ENCODE results near the gene EEF1G. TPM values are rescaled to one million over a fixed set of nuclear protein-coding genes. Genes with fewer than 3 reads are reported as not detected.

The EEF1G gene
- total and polyA plus RNA-seq, 9 of the 15 experiments (the other 6 are each of a cell fraction or from before 2014, with no cell fraction given), result 985 to 2,349 (median 2,035) TPM

DNA sequence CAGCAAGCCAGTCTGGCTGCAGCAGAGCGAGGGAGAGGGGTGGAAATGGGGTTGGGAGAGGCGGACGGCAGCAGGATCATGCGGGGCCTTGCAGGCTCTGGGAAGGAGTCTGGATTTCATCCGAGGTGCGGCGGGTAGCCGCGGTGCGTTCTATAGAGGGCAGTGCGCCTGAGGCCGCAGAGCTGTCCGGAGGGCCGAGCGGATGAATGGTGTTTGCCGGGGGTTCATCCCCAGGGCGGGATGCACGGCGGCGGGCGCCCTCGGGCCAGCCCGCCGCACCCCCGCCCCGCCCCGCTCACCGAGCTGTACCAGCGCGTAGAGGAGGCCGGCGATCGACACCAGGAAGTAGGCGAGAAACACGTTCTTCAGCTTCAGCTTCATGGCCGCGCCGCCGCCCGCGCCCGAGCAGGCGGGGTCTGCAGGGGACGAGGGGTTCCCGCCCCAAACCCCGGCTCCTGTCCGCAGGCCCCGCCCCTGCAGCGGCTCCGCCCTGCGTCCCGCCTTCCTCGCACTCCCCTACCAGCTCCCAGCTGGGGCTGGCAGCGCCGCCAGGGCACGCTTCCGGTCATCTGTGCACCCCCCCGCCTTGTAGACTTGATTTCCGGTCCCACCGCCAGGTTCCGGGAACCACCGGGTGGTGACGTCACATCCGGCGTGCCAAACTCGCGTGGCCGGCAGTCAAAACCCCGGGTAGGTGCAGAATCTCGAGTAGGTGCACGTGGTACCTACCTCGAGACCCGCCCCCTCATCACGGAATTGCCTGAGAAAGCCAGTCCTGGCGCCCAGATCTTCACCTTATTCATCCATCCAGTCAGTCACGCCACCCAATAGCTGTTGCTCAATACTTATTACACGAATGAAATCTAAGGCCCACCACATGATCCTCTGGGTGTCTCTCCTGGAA is 48.1 kb upstream of the EEF1G start, which contains the start of gene B3GAT3 (continued):
- TF ChIP-seq, protein P1, sequence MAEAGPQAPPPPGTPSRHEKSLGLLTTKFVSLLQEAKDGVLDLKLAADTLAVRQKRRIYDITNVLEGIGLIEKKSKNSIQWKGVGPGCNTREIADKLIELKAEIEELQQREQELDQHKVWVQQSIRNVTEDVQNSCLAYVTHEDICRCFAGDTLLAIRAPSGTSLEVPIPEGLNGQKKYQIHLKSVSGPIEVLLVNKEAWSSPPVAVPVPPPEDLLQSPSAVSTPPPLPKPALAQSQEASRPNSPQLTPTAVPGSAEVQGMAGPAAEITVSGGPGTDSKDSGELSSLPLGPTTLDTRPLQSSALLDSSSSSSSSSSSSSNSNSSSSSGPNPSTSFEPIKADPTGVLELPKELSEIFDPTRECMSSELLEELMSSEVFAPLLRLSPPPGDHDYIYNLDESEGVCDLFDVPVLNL (CRISPR knock-in tag; IDR thresholded peaks at IDR 0.05; ENCODE audit: low read depth), result peak; percentile 59; the same call in 1 of the 2 replicates
- TF ChIP-seq SMARCE1 (IDR thresholded peaks at IDR 0.05), result 0 out of 2 replicates have a peak, but pooled peaks have one; percentile 25
- no peak for TF ChIP-seq TAF15 (IDR thresholded peaks at IDR 0.05; ENCODE audit: low read depth, low read length)
- TF ChIP-seq SRSF3 (IDR thresholded peaks at IDR 0.05; ENCODE audit: insufficient read depth, low read length), result no peak
- TF ChIP-seq PATZ1 (CRISPR knock-in tag; IDR thresholded peaks at IDR 0.05; ENCODE audit: borderline replicate concordance), result no peak
- TF ChIP-seq TAF9B (IDR thresholded peaks at IDR 0.05; ENCODE audit: partially characterized antibody), result peak; percentile 85
- TF ChIP-seq OTX1 (CRISPR knock-in tag; IDR thresholded peaks at IDR 0.05), result 0 out of 2 replicates have a peak, but pooled peaks have one; percentile 40
- peak; percentile 48 for TF ChIP-seq HNRNPLL (IDR thresholded peaks at IDR 0.05; ENCODE audit: low read depth, low read length, poor library complexity, severe bottlenecking)
- peak; percentile 98 for TF ChIP-seq ARID4B (CRISPR knock-in tag; IDR thresholded peaks at IDR 0.05)
- no peak for TF ChIP-seq PURB (CRISPR knock-in tag; IDR thresholded peaks at IDR 0.05; ENCODE audit: low read depth)
- TF ChIP-seq, protein P2, sequence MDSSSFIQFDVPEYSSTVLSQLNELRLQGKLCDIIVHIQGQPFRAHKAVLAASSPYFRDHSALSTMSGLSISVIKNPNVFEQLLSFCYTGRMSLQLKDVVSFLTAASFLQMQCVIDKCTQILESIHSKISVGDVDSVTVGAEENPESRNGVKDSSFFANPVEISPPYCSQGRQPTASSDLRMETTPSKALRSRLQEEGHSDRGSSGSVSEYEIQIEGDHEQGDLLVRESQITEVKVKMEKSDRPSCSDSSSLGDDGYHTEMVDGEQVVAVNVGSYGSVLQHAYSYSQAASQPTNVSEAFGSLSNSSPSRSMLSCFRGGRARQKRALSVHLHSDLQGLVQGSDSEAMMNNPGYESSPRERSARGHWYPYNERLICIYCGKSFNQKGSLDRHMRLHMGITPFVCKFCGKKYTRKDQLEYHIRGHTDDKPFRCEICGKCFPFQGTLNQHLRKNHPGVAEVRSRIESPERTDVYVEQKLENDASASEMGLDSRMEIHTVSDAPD (CRISPR knock-in tag; IDR thresholded peaks at IDR 0.05), result no peak
- TF ChIP-seq, protein P3, sequence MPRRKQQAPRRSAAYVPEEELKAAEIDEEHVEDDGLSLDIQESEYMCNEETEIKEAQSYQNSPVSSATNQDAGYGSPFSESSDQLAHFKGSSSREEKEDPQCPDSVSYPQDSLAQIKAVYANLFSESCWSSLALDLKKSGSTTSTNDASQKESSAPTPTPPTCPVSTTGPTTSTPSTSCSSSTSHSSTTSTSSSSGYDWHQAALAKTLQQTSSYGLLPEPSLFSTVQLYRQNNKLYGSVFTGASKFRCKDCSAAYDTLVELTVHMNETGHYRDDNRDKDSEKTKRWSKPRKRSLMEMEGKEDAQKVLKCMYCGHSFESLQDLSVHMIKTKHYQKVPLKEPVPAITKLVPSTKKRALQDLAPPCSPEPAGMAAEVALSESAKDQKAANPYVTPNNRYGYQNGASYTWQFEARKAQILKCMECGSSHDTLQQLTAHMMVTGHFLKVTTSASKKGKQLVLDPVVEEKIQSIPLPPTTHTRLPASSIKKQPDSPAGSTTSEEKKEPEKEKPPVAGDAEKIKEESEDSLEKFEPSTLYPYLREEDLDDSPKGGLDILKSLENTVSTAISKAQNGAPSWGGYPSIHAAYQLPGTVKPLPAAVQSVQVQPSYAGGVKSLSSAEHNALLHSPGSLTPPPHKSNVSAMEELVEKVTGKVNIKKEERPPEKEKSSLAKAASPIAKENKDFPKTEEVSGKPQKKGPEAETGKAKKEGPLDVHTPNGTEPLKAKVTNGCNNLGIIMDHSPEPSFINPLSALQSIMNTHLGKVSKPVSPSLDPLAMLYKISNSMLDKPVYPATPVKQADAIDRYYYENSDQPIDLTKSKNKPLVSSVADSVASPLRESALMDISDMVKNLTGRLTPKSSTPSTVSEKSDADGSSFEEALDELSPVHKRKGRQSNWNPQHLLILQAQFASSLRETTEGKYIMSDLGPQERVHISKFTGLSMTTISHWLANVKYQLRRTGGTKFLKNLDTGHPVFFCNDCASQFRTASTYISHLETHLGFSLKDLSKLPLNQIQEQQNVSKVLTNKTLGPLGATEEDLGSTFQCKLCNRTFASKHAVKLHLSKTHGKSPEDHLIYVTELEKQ (CRISPR knock-in tag; IDR thresholded peaks at IDR 0.05), result no peak

Measured in K562 (cell line).